ENCODE measurements around the gene PLD5.
"Not testable (repeated sequence)": the region's sequence is repeated elsewhere in the genome, so short reads cannot be mapped to it uniquely, and the experiment has no call there.

PLD5 gene

DNA sequence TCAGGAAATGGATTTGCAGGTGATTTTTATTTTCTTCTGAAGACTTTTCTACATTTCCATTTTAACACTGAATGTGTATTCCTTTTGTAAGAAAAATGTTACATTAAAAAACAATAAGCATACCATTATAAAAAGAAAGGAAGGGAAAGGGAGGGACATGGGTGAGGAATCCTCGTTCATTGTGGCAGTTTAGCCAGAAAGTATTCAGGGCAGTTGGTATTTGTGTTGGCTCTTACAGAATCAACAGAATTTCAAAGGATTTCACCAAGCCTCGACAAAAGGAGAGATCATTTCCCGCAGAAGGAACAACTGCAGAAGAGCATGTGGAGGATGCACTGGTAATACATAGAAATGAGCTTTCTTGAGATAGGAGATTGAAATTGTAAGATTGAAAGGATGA lies 35.0 kb downstream of the PLD5 start:
- no peak for DNase-seq (ENCODE audit: low spot score)

DNA sequence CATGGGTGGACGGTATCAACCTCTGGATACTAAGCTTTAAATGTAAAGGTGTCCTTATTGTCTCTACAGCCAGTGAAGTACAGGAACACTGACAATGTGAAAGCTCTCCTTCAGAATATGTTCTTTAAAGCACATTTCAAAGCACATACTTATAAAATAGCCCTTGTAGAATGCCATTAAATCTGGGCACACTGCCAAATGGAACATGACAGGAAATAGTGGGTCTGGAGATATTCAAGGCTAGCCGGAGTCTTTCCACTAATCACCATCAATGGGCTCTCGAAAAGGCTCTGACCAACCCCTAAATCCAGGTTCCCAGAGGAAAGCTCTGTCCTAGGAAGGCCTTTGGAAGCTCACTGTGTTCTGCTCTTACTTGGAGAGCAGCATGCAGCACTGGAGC lies 46.6 kb downstream of the PLD5 start:
- no peak for DNase-seq (ENCODE audit: low spot score)

DNA sequence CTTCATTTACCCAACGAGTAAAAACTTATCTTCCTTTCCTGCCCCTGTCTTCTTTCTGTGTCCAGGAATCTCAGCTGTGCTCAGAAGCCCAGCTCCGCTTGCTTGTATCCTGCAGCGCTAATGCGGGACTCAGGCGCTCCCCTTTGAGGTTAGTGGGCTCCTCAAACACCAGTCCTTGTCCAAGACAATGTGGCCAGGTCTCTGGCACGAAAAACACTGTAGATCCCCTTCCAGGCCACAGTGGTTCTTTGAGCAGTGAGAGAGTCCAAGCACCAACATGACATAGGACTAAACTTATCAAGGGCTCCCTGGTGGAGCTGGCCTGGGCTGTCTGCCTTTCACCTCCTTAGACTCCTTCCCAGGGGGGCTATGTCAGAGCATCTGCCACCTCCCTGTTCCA lies 53.7 kb downstream of the PLD5 start:
- DNase-seq (ENCODE audit: low spot score), result no peak

DNA sequence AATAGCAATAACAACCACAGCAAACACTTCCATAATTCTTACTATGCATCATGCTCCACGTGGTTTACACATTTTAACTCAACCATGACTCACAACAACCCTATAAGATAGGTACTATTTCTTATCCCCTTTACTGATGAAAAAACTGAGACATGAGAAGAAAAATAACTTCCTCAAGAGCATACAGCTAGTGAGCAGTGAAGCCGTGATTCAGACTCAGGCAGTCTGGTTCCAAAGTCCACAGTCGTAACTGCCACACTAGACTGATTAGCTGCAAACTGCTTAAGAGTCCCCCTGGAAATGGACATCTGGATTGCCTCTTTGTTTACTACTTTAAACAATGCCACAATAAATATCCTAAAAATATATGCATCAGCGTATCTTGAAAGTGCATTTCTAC lies 55.7 kb downstream of the PLD5 start:
- no peak for DNase-seq (ENCODE audit: low spot score)

DNA sequence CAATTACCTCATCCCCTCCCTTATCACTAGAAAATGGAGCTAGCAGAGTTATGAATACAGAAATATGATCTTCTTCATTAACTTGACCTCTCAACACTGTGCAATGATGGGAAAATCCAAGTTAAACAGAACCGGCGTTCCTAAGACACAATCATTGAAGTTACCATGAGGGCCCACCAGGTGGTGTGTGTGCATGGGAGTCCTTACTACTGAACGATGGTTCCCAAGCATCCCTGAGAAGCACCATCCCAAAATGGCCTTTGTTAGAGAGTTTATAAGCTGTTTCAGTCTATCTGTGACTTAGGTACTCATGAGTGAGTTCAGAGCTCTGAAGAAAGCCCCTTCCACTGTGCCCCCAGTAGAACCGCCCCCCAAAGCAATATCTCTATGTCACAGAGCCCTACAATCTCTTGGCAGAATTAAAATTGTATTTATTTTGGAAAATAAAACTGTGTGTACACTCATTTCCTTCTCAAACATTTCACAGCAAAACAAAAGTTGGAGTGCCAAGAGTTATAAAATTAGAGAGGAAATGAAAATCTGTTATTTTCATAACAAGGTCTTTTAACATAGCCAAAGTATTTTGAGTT lies 56.8 kb downstream of the PLD5 start:
- peak; percentile 10 for DNase-seq (ENCODE audit: low spot score)

DNA sequence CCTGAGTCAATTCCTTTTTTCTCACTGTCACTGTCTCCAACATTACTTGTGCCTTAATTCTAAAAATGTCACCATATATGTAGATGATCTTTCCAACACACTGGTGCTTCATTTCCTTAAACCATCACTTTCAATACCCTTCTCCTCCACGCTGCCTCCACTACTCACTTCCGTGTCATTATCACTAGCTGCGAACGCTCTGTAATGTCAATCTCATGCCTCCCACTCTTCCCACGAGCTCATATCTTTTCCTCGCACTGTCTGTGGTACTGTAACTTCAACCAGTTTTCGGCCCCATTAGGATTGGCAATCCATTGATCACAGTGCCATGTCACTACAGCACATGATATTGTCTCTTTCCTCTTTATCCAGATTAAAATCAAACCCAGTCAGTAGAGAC lies 61.6 kb downstream of the PLD5 start:
- DNase-seq (ENCODE audit: low spot score), result no peak

DNA sequence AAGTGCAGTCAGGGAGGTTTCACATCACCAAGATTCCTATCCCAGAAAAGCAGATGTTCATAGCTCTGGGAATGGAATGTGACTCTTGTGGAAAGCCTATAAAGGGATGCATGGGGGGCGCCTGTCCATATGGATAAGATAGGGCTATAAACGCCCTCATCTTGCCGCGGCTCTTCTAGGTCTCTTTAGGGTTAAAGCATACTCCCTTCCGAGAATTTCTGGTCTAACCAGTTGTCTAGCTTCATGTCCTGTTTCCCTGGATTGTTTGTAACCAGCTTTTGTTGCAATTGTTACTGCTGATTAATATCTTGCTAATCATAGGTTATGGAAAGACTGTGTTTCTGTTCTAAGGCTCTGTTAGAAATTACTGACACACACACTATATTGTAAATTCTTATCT lies 64.8 kb downstream of the PLD5 start:
- DNase-seq (ENCODE audit: low spot score), result not testable (repeated sequence)

DNA sequence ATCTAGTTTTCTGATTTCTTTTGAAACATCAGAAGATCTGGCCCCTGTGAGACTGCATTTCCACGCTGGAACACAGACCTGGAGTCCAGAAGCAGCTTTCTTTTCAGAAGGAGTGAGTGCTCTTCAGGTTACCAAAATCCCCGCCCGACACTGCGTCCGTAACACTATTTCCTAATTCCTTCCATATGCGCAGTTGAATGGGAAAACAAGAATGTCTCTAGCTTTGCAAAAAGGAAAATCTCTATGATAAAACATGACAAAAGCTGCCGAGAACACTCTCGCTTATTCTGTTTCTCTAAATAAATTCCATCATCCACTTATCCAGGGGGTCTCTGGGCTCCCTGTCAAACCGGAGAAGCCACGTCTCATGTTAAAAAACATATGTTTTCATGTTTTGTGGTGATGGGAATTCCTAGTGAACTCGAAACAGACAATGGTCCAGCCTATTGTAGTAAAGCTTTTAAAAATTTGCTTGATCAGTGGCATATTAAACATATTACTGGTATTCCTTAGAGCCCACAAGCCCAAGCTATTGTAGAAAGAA lies 67.7 kb downstream of the PLD5 start:
- no peak for DNase-seq (ENCODE audit: low spot score)

DNA sequence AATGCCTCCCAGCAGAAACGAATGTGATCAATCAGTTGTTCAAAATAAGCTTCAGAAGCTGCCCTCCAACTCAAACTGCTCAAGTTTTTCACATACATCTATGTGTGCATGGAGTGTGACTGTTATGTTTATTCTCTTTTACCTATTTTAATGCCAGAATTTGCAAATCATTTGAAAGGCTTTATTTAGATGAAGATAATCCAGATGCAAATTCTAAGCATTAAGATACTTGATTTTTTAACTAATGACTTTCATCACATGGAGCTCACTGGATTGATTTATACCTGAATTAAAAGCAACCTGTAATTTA lies 69.5 kb downstream of the PLD5 start:
- DNase-seq (ENCODE audit: low spot score), result no peak

DNA sequence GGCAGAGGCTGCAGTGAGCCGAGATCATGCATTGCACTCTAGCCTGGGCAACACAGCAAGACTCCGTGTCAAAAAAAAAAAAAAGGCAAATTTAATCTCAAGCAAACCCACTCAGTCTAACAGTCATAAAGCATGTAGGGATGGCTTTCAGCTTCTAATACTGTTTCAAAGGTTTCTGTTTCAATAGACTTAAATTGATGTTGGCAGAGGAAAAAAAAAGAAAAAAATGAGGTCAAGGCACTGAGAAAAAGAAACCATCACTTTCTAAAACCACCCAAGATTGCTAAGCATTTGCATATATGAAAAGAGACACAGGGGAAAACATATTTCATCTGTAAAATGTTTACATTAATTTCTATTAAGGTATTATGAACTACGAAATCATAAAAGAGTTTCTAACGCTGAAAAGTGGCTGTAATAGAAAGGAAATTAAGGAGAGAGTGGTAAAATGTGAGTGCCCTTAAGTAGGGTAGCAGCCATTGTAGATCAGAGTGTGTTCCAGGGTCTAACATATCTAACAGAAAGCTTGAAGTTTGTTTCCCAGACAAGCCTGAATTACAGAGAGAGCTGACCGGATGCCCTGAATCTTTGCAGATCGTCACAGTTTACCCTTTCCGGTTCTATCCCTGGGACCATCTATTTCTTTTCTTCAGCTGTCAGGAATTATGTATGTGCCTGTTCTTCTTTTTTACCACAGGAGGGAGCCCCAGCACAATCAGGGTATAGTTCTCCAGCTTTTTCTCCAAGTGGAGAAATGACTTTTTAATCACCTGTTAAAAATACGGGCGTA lies 70.0 kb downstream of the PLD5 start:
- DNase-seq (ENCODE audit: low spot score), result peak; percentile 14

DNA sequence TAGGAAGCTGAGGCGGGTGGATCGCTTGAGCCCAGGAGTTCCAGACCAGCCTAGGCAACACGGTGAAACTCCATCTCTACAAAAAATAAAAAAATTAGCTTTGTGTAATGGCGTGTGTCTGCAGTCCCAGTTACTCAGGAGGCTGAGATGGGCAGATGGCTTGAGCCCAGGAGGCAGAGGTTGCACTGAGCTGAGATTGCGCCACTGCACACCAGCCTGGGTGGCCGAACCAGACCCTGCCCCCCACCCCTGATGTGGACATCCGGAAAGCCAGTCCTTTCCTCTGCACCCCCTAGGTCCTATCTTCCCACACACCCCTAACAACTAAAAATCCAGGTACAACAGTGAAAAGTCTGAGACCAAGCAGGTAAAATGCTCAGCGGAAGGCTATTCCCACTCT lies 71.9 kb downstream of the PLD5 start:
- no peak for DNase-seq (ENCODE audit: low spot score)

DNA sequence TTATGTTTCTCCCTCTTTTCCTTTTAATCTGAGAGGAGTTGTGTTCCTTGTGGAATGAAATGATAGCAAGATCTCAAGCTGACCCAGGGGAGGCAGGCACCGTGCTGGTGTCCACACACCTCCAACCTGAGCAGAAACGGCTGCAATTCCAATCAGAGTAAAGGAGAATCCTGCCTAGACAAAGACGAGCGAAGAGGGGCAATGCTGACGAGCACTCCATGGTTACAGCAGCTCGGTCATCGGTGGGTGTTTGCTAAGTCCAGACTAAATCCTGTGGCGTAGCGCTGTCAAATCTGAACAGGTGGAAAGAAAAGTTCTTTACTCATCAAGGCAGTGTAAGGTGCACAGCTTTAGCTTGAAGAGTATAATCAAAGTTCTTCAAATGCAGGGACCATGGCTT lies 74.8 kb downstream of the PLD5 start:
- DNase-seq (ENCODE audit: low spot score), result no peak

DNA sequence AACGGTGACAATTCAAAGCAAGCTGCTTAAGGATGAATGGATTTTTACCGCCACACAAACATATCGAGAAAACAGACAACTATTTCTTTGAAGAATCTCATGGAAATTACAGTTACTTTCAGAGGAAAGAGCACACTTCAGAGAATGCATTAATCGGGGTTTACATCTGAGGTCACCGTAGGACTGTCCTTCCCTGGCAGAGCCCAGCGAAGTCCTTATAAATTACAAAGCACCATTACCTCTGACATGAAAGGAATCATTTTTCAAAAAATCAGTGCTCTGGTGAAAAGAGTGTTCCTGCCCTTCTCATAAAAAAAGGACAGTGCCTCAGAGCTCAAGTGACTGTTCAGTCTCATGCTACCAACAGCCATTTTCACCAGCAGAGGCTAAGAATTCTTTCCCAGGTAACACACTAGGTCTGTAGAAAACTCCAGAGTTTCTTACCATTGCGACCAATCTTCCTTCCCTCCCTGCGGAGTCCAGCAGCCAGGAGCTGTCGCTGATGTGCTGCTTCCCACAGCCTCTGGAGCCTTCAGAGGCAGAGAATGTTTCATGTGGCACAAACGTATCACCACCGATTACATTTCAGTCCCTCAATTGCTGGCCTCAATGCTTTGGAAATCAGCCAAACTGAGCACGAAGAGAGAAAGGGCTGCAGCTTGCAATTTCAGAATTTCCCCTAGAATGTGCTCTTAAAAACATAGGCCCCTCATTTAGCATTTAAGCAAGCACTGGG lies 75.4 kb downstream of the PLD5 start:
- no peak for DNase-seq (ENCODE audit: low spot score)

DNA sequence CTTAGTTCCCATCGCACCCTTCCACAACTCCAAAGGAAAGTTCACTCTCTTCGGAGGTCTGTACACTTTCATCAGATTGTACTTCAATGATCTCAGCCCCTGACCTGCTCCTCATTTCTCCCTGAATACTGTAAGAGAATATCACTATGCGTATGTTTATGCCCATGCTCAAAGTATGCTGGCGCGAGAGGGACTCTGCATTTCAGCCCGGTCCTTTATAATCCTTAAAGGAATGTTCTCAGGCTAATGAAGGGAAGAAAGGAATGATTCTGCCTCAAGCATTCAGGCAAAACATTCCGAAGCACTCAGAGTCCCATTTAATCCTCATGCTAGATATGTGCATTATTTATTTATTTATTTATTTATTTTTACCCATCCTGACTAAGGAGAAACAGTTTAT lies 76.8 kb downstream of the PLD5 start:
- no peak for DNase-seq (ENCODE audit: low spot score)

DNA sequence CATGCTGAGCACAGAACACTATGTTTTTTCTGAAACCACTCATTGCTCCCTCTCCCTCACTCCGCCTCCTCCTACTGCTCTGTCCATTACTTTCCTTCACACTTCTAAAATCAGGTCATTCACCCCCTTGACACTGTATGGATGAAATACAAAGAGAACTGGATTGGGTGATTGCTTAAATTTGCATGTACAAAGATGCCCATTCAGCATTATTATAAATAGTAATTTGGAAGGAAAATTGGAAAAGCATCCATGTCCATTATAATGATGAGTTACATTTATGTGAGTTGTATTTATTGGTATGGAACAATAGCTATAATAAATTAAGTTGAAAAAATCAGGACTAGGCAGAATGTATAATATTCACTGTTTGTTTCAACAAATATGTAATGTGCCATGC lies 83.7 kb downstream of the PLD5 start:
- DNase-seq (ENCODE audit: low spot score), result no peak

DNA sequence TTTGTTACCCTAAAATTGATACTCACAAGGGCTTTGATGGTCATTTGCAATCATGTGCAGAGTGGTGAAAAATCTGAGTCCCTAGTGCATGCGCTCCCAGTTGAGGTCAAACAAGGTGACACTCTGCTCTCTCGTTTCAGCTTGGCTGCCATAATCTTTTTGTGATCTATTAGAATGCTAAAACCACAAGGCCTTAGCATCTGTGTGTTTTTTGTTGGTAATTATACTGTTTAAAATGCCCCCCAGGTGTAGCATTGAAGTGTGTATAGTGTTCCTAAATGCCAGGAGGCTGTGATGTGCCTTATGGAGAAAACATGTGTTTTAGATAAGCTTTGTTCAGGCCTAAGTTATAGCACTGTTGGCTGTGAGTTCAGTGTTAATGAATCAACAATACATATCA lies 89.3 kb downstream of the PLD5 start:
- no peak for DNase-seq (ENCODE audit: low spot score)

DNA sequence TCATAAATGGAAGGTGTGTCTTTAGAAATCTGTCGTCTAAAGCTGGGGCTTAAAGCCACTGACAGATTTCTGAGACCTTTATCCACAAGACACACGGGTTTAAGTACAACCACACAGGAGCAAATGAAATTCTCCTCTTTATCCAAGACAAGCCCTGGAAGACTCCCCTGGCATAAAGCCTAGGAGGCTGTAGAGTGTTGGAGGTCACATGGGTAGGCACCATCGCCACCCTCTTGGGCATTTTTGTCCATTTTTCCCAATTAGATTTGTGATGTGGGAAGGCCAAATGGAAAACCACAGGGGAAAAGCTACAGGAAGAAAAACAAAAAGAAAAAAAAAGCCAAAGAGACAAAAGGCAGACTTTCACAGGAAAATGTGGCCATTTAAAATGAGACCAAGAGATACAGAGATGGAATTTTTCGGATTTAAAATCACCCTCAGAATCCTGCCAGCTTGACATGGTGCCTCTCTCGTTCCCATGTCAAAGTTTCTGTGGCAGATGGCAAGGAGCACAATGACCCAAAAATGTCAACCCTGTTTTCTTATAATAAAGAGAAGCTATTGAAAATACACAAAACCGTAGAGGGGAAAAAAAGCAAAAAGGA lies 91.9 kb downstream of the PLD5 start:
- DNase-seq (ENCODE audit: low spot score), result no peak

DNA sequence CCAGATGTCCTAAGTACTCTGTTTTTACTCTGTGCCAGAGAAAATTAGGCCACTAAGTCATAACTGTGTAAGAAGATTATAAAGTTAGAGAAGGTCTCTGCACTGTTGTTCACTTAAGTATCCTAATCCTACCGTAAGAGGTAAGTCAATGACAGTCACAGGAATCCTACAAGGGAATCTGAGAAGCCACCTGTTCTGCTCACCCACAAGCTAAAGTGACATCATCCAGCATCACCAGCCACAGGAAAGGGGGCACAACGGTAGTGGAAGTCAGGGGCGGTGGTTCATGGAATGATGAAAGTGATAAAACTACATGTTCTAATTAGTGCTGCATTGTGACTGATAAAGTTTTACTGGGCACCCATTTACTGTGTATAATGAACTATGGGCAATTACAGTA lies 92.7 kb downstream of the PLD5 start:
- DNase-seq (ENCODE audit: low spot score), result no peak

DNA sequence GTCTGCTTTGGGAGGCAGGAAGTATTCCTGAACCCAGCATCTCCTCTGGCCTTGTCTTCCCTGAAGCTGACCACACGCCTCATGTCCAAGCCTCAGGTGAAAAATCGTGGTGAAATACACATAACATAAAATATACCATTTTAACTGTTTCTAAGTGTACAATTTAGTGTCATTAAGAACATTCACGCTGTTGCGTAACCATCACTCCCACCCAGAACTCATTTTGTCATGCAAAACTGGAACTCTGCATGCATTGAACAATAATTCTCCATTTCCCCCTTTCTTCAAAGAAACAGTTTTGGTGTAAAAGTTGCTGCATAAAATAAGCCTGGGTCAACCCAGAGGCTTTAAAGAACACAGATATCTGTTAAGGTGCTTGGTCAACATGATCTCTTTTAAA lies 93.5 kb downstream of the PLD5 start:
- no peak for DNase-seq (ENCODE audit: low spot score)

DNA sequence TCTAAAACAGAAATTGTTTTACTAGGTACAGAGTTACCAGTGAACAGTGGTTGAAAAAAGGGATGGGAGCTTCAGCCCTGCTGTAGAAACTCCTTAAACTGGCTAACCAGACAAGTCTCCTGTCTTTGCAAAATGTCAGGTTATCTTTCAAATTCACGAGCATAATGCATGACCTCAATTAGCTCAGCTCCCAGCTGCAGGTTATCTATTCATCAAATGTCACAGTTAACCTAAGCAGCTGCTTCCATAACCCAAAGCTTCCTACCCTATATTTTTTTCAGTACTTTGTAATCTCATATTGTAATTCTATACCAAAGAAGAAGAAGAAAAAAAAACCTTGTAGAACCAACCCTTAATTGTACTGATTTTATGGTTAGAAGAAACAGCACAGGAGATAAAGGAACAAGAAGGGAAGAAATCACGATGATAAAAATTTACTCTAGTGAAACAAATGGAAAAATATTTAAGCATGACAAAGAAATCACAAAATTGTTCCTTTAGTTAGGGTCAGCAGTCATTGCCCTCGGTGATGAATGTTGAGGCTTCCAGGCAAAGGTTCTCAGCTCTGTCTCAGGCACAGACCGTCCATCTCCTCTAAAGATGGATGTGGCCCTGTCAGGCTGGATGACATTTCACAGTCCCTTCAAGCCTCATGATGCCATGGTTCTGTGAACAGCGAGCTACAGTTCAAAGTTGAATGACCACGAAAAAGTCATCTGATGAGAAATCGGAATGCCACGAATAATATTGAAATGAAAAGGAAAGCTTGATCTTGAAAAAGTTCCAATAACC lies 95.9 kb downstream of the PLD5 start:
- DNase-seq (ENCODE audit: low spot score), result no peak

DNA sequence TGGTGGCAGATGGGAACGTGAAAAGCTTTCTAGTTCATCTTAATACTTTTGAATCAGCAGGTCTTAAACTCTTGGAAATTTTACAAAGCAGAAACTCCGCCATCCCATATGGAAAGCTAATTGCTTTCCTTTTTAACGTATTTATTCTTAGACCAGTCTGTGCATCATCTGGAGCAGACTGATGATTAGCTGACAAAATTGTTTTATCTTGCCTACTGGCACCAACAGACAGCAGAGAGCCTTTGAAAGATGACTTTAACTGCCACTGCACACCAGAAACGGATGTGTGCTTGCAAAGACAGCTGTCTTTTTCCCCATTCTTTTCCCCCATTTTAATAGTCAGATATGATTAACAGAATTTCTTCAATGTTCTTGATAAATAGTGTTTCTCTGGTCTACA lies 97.0 kb downstream of the PLD5 start:
- no peak for DNase-seq (ENCODE audit: low spot score)

DNA sequence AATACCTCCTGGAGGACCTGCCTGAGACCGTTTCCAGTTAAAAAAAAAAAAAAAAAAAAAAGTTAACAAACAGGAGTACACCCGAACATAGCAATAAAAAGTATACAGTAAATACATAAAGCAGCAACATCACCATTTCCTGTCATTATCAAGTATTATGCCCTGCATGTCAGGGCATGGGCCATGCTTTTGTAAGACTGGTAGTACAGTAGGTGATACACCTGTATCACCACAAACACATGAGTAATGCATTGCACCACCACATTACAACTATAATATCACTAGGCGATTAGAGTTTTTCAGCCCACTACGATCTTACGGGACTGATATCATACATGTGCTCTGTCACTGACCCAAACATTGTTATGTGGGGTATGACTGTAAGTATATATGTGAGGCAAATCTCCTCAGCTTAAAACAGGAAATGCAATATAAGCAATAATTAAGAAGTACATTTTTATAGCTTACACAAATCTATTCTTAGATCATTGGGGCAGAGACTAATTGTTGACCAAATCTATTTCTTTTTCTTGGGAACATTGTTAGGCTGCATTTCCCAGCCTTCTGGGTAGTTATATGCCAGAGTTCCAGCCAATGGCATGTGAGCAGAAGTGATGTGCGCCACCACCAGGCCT lies 98.1 kb downstream of the PLD5 start:
- DNase-seq (ENCODE audit: low spot score), result no peak
